Iris pigment epithelial cell (primary cell): ENCODE measurements around the gene RAB22A.
"Not testable (repeated sequence)": the region's sequence is repeated elsewhere in the genome, so short reads cannot be mapped to it uniquely, and the experiment has no call there.

Source experiments
- DNase-seq: peaks from one replicate; pipeline ENCODE4 v3.0.0-alpha.2; 2011; ENCODE audit warnings: low read depth

RAB22A gene

DNA sequence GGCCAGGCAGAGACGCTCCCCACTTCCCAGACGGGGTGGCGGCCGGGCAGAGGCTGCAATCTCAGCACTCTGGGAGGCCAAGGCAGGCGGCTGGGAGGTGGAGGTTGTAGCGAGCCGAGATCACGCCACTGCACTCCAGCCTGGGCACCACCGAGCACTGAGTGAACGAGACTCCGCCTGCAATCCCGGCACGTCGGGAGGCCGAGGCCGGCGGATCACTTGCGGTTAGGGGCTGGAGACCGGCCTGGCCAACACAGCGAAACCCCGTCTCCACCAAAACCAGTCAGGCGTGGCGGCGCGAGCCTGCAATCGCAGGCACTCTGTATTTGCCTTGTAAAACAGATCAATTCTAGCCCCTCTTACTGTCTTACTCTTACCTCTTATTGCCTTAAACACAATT is 105.3 kb downstream of the RAB22A start:
- DNase-seq = not testable (repeated sequence)

DNA sequence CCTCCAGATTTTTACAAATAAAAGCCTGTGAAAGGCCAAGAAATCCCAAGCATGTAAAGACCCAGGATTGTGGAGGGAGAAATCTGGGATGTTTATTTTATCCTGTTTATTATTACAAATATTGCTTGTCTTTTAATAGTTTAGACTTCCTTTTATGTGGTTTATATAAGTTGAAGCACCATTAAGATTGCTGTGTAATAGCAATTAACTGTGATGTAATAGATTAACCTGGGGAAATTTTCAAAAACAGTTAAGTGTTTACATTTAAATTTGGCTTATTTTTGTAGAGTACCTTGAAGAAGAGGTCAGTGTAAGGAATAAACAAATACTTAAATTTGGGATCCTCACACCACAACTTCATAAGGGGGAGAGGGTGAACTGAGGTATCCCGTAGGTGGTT is 106.5 kb downstream of the RAB22A start:
- no peak for DNase-seq

DNA sequence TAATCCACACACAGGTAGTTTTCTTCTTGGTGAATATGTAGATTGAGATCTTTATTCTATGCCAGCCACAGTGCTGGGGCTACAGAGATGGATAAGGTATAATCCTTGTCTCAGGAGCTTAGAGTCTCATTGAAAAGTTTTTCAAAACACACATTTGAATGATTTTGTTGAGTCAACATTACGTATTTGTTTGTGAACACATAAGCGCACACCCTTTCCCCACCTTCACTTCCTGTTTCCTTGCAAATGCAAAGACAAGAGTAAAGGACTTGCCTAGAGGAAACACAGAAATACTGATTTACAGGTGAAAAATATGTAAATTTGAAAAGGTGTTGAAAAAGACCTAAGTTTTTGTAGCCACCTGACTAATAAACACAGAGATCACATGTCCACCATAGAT is 107.3 kb downstream of the RAB22A start:
- DNase-seq = no peak
